Astrocyte (in vitro differentiated cells and primary cell): ENCODE results near the gene WASHC2A. TPM values are rescaled to one million over a fixed set of nuclear protein-coding genes. Genes with fewer than 3 reads are reported as not detected.
"Not testable (repeated sequence)": the region's sequence is repeated elsewhere in the genome, so short reads cannot be mapped to it uniquely, and the experiment has no call there.

Source experiments
- DNase-seq: peaks from one replicate; pipeline ENCODE4 v3.0.0-alpha.2; 2010; ENCODE audit warnings: low read depth
- FAIRE-seq: peaks from 2 replicates; lab custom pipeline; 2011; peaks lifted over from hg19 to GRCh38; lab: Jason Lieb, UNC
- H2AFZ ChIP-seq: 2 replicates; pipeline ENCODE4 v1.6.0; 2012; ENCODE audit warnings: low read depth, low read length, inconsistent platforms
- H3K27ac ChIP-seq: 2 replicates; pipeline ENCODE4 v1.5.1; 2011; ENCODE audit warnings: low read depth, low read length, inconsistent platforms
- H3K27me3 ChIP-seq: 2 replicates; pipeline ENCODE4 v1.6.0; 2011; ENCODE audit warnings: low read length, inconsistent platforms; ENCODE audit not compliant: insufficient read depth
- H3K36me3 ChIP-seq: 2 replicates; pipeline ENCODE4 v1.5.1; 2011; ENCODE audit warnings: low read length, inconsistent platforms; ENCODE audit not compliant: insufficient read depth
- H3K4me1 ChIP-seq: 2 replicates; pipeline ENCODE4 v1.5.1; 2011; ENCODE audit warnings: low read length, inconsistent platforms; ENCODE audit not compliant: insufficient read depth
- H3K4me2 ChIP-seq: 2 replicates; pipeline ENCODE4 v1.6.0; 2012; ENCODE audit warnings: low read length, inconsistent platforms
- H3K4me3 ChIP-seq: 2 replicates; pipeline ENCODE4 v1.5.1; 2011; ENCODE audit warnings: low read depth, mild to moderate bottlenecking, low read length, inconsistent platforms; ENCODE audit not compliant: insufficient read depth
- H3K79me2 ChIP-seq: 2 replicates; pipeline ENCODE4 v1.6.0; 2012; ENCODE audit warnings: mild to moderate bottlenecking, low read length, inconsistent platforms; ENCODE audit not compliant: insufficient read depth
- H3K9ac ChIP-seq: 2 replicates; pipeline ENCODE4 v1.6.0; 2012; ENCODE audit warnings: mild to moderate bottlenecking, low read length, inconsistent platforms
- H3K9me3 ChIP-seq: 2 replicates; pipeline ENCODE4 v1.5.1; 2012; ENCODE audit warnings: low read depth, mild to moderate bottlenecking, low read length, inconsistent platforms; ENCODE audit not compliant: insufficient read depth
- H4K20me1 ChIP-seq: 2 replicates; pipeline ENCODE4 v1.6.0; 2012; ENCODE audit warnings: low read length, inconsistent platforms; ENCODE audit not compliant: insufficient read depth
- H3K27ac Mint-ChIP-seq: one replicate; pipeline ENCODE4 v1.8.0; 2021; ENCODE audit warnings: mild to moderate bottlenecking, mixed read lengths; ENCODE audit not compliant: unreplicated experiment
- H3K27me3 Mint-ChIP-seq: one replicate; pipeline ENCODE4 v1.8.0; 2021; ENCODE audit warnings: low read depth, mixed read lengths; ENCODE audit not compliant: unreplicated experiment
- H3K36me3 Mint-ChIP-seq: one replicate; pipeline ENCODE4 v1.8.0; 2021; ENCODE audit warnings: low read depth, mixed read lengths; ENCODE audit not compliant: unreplicated experiment
- H3K4me1 Mint-ChIP-seq: one replicate; pipeline ENCODE4 v1.8.0; 2021; ENCODE audit warnings: low read depth, mixed read lengths; ENCODE audit not compliant: unreplicated experiment
- H3K4me3 Mint-ChIP-seq: one replicate; pipeline ENCODE4 v1.8.0; 2021; ENCODE audit warnings: mild to moderate bottlenecking, moderate library complexity, mixed read lengths; ENCODE audit not compliant: unreplicated experiment
- H3K9me3 Mint-ChIP-seq: one replicate; pipeline ENCODE4 v1.8.0; 2021; ENCODE audit warnings: mild to moderate bottlenecking, mixed read lengths; ENCODE audit not compliant: unreplicated experiment
- total RNA-seq: library from RNA; stranded (reverse); gene quantifications from 2 replicates; pipeline ENCODE4 v1.2.1, GENCODE V29; 2021

Gene WASHC2A
- total RNA-seq, 1 donor from 2014 or later = 40.7 TPM

GRCh38 chr10:50131245-50131965, 63.7 kb downstream of the WASHC2A start:
- H3K4me2 ChIP-seq, H3K27ac ChIP-seq, H3K4me1 ChIP-seq, H3K79me2 ChIP-seq, H3K9me3 ChIP-seq, H3K9ac ChIP-seq, H3K4me3 ChIP-seq, H4K20me1 ChIP-seq, DNase-seq, H3K27me3 Mint-ChIP-seq, H3K9me3 Mint-ChIP-seq, H2AFZ ChIP-seq, H3K4me1 Mint-ChIP-seq, H3K36me3 ChIP-seq, FAIRE-seq, H3K27ac Mint-ChIP-seq, H3K27me3 ChIP-seq: not testable (repeated sequence)
- H3K4me3 Mint-ChIP-seq = peak overlapping the region; percentile 12
- H3K36me3 Mint-ChIP-seq = peaks cover 15% of the 10 kb centered on the region

GRCh38 chr10:50132322-50132721, 64.6 kb downstream of the WASHC2A start:
- H3K27ac Mint-ChIP-seq, H3K27me3 Mint-ChIP-seq, H3K9me3 Mint-ChIP-seq, H3K27me3 ChIP-seq, H3K4me2 ChIP-seq, H3K4me1 ChIP-seq, H3K79me2 ChIP-seq, H3K36me3 ChIP-seq, H3K9me3 ChIP-seq, H3K9ac ChIP-seq, H3K27ac ChIP-seq, DNase-seq, H3K4me3 Mint-ChIP-seq, H2AFZ ChIP-seq, H4K20me1 ChIP-seq, H3K4me1 Mint-ChIP-seq, FAIRE-seq, H3K4me3 ChIP-seq: not testable (repeated sequence)
- H3K36me3 Mint-ChIP-seq = peaks cover 21% of the 10 kb centered on the region

- H3K27ac ChIP-seq, H3K4me1 Mint-ChIP-seq, H3K4me2 ChIP-seq, H3K79me2 ChIP-seq, H3K9me3 Mint-ChIP-seq, H3K36me3 ChIP-seq, H3K27ac Mint-ChIP-seq, H4K20me1 ChIP-seq, H2AFZ ChIP-seq, H3K27me3 ChIP-seq, H3K4me3 Mint-ChIP-seq, FAIRE-seq, H3K9me3 ChIP-seq, H3K27me3 Mint-ChIP-seq, H3K4me3 ChIP-seq, DNase-seq, H3K9ac ChIP-seq, H3K4me1 ChIP-seq: not testable (repeated sequence)
- H3K36me3 Mint-ChIP-seq = peaks cover 21% of the 10 kb centered on the region
These were observed 65.1 kb downstream of the WASHC2A start for GRCh38 chr10:50132841-50133240.

- not testable (repeated sequence) for H3K9ac ChIP-seq, H2AFZ ChIP-seq, H3K27me3 ChIP-seq, DNase-seq, H3K4me3 Mint-ChIP-seq, H3K27ac ChIP-seq, H3K4me1 ChIP-seq, FAIRE-seq, H3K27me3 Mint-ChIP-seq, H3K4me2 ChIP-seq, H3K36me3 Mint-ChIP-seq, H3K27ac Mint-ChIP-seq, H3K4me3 ChIP-seq, H4K20me1 ChIP-seq, H3K9me3 Mint-ChIP-seq, H3K4me1 Mint-ChIP-seq, H3K36me3 ChIP-seq, H3K9me3 ChIP-seq, H3K79me2 ChIP-seq
These were observed 75.9 kb downstream of the WASHC2A start for GRCh38 chr10:50143512-50144174.

- H4K20me1 ChIP-seq, H3K36me3 Mint-ChIP-seq: not testable (repeated sequence)
These were observed 77.8 kb downstream of the WASHC2A start for GRCh38 chr10:50145575-50145974.

More at GRCh38 chr10:50145575-50145974, 77.8 kb downstream of the WASHC2A start:
- H3K27ac Mint-ChIP-seq = peak overlapping the region; percentile 93
- not testable (repeated sequence) for H3K27ac ChIP-seq, H3K4me1 ChIP-seq, H3K4me3 Mint-ChIP-seq, H3K4me2 ChIP-seq, H2AFZ ChIP-seq, FAIRE-seq, H3K9me3 ChIP-seq, H3K4me3 ChIP-seq, H3K4me1 Mint-ChIP-seq, H3K9me3 Mint-ChIP-seq, H3K27me3 ChIP-seq, H3K9ac ChIP-seq, H3K27me3 Mint-ChIP-seq, H3K79me2 ChIP-seq, H3K36me3 ChIP-seq
- peak; percentile 34 for DNase-seq
